ENCODE data around the gene NFKBIE. TPM values are rescaled to one million over a fixed set of nuclear protein-coding genes. Genes with fewer than 3 reads are reported as not detected.

Gene NFKBIE
- total RNA-seq, 1 experiment from 2014 or later = 9.7 TPM

DNA sequence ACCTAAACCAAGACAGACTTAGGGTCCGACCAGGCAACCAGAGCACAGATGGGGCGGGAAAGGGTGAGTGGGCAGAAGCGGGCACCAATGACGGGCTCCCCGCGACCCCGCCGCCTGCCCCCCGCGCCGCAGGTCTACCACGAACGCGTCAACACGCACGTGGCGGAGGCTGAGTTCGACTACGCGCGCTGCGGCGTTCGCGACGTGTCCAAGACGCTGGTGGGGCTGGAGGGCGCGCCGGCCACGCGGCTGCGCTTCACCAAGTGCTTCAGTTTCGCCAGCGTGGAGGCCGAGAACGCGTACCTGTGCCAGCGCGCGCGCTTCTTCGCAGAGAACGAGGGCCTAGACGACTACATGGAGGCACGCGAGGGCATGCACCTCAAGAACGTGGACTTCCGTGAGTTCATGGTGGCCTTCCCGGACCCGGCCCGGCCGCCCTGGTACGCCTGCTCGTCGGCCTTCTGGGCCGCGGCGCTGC, 10.0 kb upstream of the NFKBIE start:
- WGBS (ENCODE audit: extremely low coverage, insufficient read length, low lambda C conversion rate) = no CpG with 5 or more reads among the region's 59 CpGs
- no peak overlapping the region for H3K4me3 Mint-ChIP-seq
- no peak overlapping the region for H2BK20ac ChIP-seq (ENCODE audit: low read depth, low read length, poor library complexity, severe bottlenecking)
- no peak overlapping the region for H2AK5ac ChIP-seq (ENCODE audit: insufficient read length, low read length)
- H3K18ac ChIP-seq (ENCODE audit: insufficient read length, low read depth, low read length) = no peak overlapping the region
- no peak for TF ChIP-seq CTCF (conservative IDR thresholded peaks at IDR 0.05)
- H3K23me2 ChIP-seq (ENCODE audit: insufficient read length, low read depth, low read length, poor library complexity, severe bottlenecking) = peaks cover 2% of the 10 kb centered on the region
- no peak overlapping the region for H3K4ac ChIP-seq (ENCODE audit: low read depth, low read length)
- H2BK5ac ChIP-seq (ENCODE audit: insufficient read length, low read length) = no peak overlapping the region
- H3K79me1 ChIP-seq (ENCODE audit: insufficient read depth, low read depth, low read length, poor library complexity, severe bottlenecking) = no peaks in the 10 kb centered on the region
- H3K14ac ChIP-seq (ENCODE audit: insufficient read depth, low read length) = no peak overlapping the region
- peaks cover 6% of the 10 kb centered on the region for H3K27me3 Mint-ChIP-seq (ENCODE audit: low read depth)
- H3T11ph ChIP-seq (ENCODE audit: low read length) = no peak overlapping the region
- no peak overlapping the region for H3K23ac ChIP-seq (ENCODE audit: insufficient read length, low read depth, low read length)
- no peak overlapping the region for H2AFZ ChIP-seq (ENCODE audit: low read length)
- H4K91ac ChIP-seq (ENCODE audit: insufficient read length, low read depth, low read length) = no peak overlapping the region
- peaks cover 4% of the 10 kb centered on the region; the same call in 1 of the 2 replicates for H3K4me1 ChIP-seq (ENCODE audit: insufficient read depth, low read length)
- H2BK120ac ChIP-seq (ENCODE audit: low read depth, low read length, poor library complexity, severe bottlenecking) = no peak overlapping the region
- H3K56ac ChIP-seq (ENCODE audit: insufficient read length, low read depth, low read length) = no peak overlapping the region
- H3K9ac ChIP-seq (ENCODE audit: extremely low read depth, insufficient read length, low read length) = no peak overlapping the region
- no peak for DNase-seq
- H3K36me3 Mint-ChIP-seq (ENCODE audit: insufficient read depth in 1 of 3, low read depth in 3 of 3) = no peaks in the 10 kb centered on the region; a peak in 1 of 7 replicates
- peaks cover 3% of the 10 kb centered on the region for H4K20me1 ChIP-seq (ENCODE audit: control insufficient read depth, insufficient read depth, insufficient read length)
- no peak overlapping the region for H4K5ac ChIP-seq (ENCODE audit: insufficient read length, low read depth, low read length)
- H3K4me2 ChIP-seq (ENCODE audit: insufficient read depth, insufficient read length, low read length) = no peak overlapping the region
- H2BK12ac ChIP-seq (ENCODE audit: insufficient read length, low read depth, low read length) = no peak overlapping the region
- H3K27ac Mint-ChIP-seq = no peak overlapping the region
- no peak overlapping the region for H2BK15ac ChIP-seq (ENCODE audit: low read depth, low read length)
- H3K79me2 ChIP-seq (ENCODE audit: insufficient read depth, low read length) = no peaks in the 10 kb centered on the region
- H3K9me3 ChIP-seq (ENCODE audit: control insufficient read depth, low read depth, low read length) = no peaks in the 10 kb centered on the region
- H3K9me3 Mint-ChIP-seq = no peaks in the 10 kb centered on the region
- H4K8ac ChIP-seq (replicated peaks; ENCODE audit: insufficient read length, low read depth, low read length) = no peak overlapping the region
- no peak overlapping the region for H3K27ac ChIP-seq (ENCODE audit: insufficient read length, low read depth, low read length)
- H3K4me1 Mint-ChIP-seq = peaks cover 9 to 22% of the 10 kb centered on the region in 2 experiments
- H3K27me3 ChIP-seq (ENCODE audit: insufficient read depth, low read length) = no peaks in the 10 kb centered on the region

Measured in H9 (cell line).